Ovary (tissue), 3 donors: ENCODE measurements around the gene GNA14.

ENCODE experiments used
- EP300 ChIP-seq: sonication (generic); formaldehyde crosslinking; IDR thresholded peaks from one replicate; pipeline ENCODE4 v1.6.1; 2017; ENCODE audit warnings: antibody characterized with exemption
- TF ChIP-seq, protein P1 (sequence below), 3 donors: fragments of 450-650 bp in 2 of 3; fragments of 200-600 bp in 1 of 3; IDR thresholded peaks; one replicate each; pipeline versions ENCODE4 v1.5.1 to v1.8.0; 2016 to 2022; ENCODE audit warnings: antibody characterized with exemption in 3 of 3, mild to moderate bottlenecking in 1 of 3
- donor health status: DM: no; HTN: no; CAD: no.

DNA sequence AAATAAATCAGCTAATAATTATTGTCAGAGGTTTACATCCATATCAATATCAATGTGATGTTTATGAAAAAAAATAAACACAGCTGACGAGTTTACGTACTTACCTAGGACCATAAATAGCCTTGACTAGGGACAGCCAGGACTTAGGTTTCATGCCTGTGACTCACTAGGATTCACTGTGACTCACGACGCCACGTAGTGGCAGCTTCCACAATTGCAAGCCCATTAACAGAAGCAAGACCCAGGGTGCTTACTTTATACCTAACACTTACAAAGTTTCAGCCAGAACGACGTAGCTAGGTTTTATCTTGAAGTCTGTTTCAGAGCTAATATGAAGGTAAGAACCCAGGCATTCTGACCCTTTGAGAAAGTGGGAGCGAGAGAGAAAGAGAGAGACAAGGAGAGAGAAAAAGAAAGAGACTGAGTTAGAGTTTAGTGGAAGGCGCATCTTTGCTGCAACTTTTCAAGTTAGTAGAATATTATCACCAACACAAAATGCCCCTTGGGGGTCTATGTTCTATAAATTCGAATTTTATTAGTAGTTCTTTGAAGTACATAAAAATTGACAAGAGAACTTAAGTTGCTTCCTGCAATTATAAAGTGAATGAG is 191.2 kb downstream of the GNA14 start:
- TF ChIP-seq EP300, result no peak
- TF ChIP-seq, protein P1, sequence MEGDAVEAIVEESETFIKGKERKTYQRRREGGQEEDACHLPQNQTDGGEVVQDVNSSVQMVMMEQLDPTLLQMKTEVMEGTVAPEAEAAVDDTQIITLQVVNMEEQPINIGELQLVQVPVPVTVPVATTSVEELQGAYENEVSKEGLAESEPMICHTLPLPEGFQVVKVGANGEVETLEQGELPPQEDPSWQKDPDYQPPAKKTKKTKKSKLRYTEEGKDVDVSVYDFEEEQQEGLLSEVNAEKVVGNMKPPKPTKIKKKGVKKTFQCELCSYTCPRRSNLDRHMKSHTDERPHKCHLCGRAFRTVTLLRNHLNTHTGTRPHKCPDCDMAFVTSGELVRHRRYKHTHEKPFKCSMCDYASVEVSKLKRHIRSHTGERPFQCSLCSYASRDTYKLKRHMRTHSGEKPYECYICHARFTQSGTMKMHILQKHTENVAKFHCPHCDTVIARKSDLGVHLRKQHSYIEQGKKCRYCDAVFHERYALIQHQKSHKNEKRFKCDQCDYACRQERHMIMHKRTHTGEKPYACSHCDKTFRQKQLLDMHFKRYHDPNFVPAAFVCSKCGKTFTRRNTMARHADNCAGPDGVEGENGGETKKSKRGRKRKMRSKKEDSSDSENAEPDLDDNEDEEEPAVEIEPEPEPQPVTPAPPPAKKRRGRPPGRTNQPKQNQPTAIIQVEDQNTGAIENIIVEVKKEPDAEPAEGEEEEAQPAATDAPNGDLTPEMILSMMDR (IDR thresholded peaks at IDR 0.05), result peak; percentile 75 to 91 (median 79)
